Measurements from ENCODE around the gene SELENON. TPM values are rescaled to one million over a fixed set of nuclear protein-coding genes. Genes with fewer than 3 reads are reported as not detected.

SELENON gene
- total RNA-seq, 2 experiments from 2014 or later: 15.0 to 15.6 TPM

DNA sequence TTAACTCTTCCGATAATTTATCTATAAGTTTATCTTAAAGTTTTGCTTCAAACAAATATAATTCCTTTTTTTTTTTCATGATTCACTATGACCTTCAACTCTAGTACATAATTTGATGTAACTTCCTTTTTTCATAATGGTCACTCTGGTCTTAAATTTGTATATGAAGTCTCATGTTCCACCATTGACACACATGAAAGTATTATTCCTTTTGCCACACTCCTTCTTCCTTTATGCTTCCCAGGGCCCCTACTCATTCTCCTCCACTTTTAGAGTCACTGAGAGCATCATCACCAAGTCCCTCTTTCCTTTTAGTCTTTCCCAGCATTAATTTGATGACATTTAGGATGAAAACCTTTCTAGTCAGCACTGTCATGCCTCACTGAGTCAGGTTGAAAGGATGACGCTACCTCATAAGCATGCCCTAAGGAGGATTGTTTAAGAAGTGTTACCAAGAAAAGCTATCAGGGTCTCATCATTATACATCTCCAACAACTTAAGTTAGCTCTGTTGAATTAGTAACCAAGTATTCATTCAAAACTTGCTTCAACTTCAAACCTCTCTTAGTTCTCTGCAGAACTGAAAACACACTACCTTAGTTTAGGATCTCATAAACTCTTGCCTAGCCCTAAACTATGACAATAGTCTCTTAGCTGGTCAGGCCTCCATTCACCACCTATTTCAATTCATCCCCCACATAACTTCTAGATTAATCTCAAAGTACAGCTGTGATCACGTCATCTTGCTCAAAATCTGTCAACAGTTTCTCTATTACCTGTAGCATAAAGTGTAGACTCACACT is 44.7 kb downstream of the SELENON start:
- H3K4me3 Mint-ChIP-seq: no peak overlapping the region
- H3K27me3 Mint-ChIP-seq: no peaks in the 10 kb centered on the region
- DNase-seq: no peak
- H3K27ac Mint-ChIP-seq: no peak overlapping the region
- peaks cover 1% of the 10 kb centered on the region for H3K4me1 Mint-ChIP-seq
- H3K9me3 Mint-ChIP-seq: peaks cover 3% of the 10 kb centered on the region
- H3K36me3 Mint-ChIP-seq: peaks cover 15% of the 10 kb centered on the region

DNA sequence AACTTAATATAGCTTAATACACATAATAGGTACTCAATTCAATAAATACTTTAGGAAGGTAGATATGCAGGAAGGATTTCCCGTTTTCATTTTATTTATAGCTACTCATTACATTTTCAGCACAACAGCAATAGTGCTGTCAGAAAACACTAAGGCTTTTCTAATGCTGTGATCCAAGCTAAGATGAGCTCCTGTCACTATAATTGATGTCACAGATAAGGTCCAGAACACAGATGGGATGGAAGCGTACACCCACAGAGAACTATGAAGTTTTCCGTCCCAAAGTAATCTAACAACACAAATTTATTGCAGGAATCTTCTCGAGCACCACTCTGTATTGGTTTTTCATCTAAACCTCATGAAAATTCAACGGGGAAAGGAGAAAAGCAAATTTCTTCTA is 45.7 kb downstream of the SELENON start:
- Mint-ChIP-seq H3K9me3 (no peaks in the 10 kb centered on the region), H3K27me3 (no peaks in the 10 kb centered on the region), H3K27ac (no peak overlapping the region), H3K4me1 (peaks cover 1% of the 10 kb centered on the region), H3K36me3 (peaks cover 9% of the 10 kb centered on the region), H3K4me3 (no peak overlapping the region)
- no peak for DNase-seq

DNA sequence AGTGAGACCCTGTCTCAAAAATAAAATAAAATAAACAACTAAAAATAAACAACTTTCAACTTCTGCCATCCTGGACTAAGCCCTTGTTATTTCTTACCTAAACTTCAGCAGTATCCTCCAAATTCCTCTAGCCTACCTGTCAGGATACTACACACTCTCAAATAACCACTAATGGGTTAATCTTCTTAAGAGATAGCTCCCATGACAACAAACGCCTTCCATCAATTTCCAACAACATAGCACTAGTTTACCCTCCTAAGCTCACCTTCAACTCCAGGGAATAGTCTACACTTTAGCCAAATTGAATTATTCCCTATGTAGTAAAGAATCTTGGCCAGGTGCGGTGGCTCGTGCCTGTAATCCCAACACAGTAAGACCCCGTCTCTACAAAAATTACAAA is 47.9 kb downstream of the SELENON start:
- no peaks in the 10 kb centered on the region for H3K9me3 Mint-ChIP-seq
- peaks cover 1% of the 10 kb centered on the region for H3K4me1 Mint-ChIP-seq
- H3K4me3 Mint-ChIP-seq: no peak overlapping the region
- H3K36me3 Mint-ChIP-seq: peaks cover 9% of the 10 kb centered on the region
- no peak overlapping the region for H3K27ac Mint-ChIP-seq
- DNase-seq: no peak
- H3K27me3 Mint-ChIP-seq: no peaks in the 10 kb centered on the region

DNA sequence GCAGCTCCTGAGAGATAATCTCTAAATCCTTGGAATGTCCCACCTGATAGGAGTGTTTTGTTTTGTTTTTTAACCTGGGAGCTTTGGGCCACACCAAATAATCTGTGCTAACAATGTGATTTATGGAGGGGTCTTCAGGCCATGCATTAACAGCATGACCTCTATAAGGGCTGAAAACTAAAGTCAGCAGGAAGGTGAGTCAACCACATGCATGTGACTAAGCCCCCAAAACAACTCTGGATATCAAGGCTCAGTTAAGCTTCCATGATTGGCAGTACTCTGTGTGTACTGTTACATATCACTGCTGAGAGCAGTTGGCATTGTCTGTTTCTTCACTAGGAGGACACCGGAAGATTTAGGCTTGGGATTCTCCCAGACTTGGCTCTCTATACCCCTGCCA is 48.5 kb downstream of the SELENON start:
- no peak overlapping the region for H3K4me3 Mint-ChIP-seq
- peaks cover 11% of the 10 kb centered on the region for H3K36me3 Mint-ChIP-seq
- H3K27me3 Mint-ChIP-seq: no peaks in the 10 kb centered on the region
- no peaks in the 10 kb centered on the region for H3K9me3 Mint-ChIP-seq
- H3K27ac Mint-ChIP-seq: no peak overlapping the region
- DNase-seq: no peak
- H3K4me1 Mint-ChIP-seq: peaks cover under 1% of the 10 kb centered on the region

DNA sequence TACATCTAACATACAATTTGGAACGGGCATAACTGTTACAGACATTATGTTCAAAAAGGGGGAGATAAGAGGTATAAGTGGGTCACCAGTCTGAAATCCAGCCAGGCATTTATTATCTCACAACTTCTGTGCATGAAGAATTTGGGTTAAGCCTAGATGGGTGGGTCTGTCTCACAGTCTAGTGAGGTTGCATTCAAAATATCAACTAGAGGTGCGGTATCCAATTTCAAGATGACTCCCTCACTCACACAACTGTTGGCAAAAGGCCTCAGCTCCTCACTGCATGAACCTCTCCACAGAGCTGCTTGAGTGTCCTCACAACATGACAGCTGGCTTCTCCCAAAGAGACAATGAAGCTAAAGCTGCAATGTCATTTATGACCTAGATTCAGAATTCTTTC is 54.6 kb downstream of the SELENON start:
- Mint-ChIP-seq H3K27me3 (no peaks in the 10 kb centered on the region), H3K4me3 (no peak overlapping the region), H3K4me1 (peaks cover 12% of the 10 kb centered on the region), H3K27ac (no peak overlapping the region), H3K36me3 (peaks cover 12% of the 10 kb centered on the region), H3K9me3 (no peaks in the 10 kb centered on the region)
- DNase-seq: no peak

DNA sequence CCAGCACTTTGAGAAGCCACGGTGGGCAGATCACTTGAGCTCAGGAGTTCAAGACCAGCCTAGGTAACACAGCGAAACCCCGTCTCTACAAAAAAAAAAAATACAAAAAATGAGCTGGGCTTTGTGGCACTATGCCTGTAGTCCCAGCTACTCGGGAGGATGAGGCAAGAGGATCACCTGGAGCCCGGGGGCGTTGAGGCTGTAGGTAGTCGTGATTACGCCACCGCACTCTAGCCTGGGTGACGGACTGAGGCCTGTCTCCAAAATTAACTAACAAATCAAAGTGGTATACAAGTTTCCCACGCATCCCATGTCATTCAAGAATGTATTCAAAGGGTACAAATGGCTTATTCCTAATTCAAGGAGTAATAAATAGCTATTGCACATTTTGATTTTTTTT is 56.9 kb downstream of the SELENON start:
- H3K4me3 Mint-ChIP-seq: no peak overlapping the region
- H3K36me3 Mint-ChIP-seq: peaks cover 17% of the 10 kb centered on the region
- no peaks in the 10 kb centered on the region for H3K9me3 Mint-ChIP-seq
- H3K27me3 Mint-ChIP-seq: no peaks in the 10 kb centered on the region
- no peak overlapping the region for H3K27ac Mint-ChIP-seq
- peaks cover 23% of the 10 kb centered on the region for H3K4me1 Mint-ChIP-seq
- DNase-seq: no peak

DNA sequence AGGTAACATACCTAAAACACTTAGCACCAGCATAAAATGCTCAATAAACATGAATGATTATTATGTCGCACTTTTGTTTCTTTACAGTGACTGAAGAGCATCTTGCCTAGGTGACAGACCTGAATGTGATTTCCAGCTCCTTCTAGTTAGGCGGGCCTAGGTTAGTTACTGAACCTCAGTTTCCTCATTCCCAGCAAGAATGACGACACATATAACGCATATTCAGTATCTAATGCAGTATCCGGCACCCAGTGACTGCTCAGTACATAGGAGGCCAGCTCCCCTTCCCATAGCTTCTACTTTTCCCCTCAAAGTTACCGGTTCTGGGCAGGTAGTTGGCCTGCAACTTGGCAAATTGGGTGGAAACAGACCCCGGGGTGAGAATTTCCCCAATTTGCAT is 58.5 kb downstream of the SELENON start:
- no peaks in the 10 kb centered on the region for H3K9me3 Mint-ChIP-seq
- H3K4me1 Mint-ChIP-seq: peaks cover 23% of the 10 kb centered on the region
- no peak for DNase-seq
- H3K27ac Mint-ChIP-seq: peak overlapping the region; percentile 91
- H3K36me3 Mint-ChIP-seq: peaks cover 22% of the 10 kb centered on the region
- no peaks in the 10 kb centered on the region for H3K27me3 Mint-ChIP-seq
- peak overlapping the region; percentile 90 for H3K4me3 Mint-ChIP-seq

DNA sequence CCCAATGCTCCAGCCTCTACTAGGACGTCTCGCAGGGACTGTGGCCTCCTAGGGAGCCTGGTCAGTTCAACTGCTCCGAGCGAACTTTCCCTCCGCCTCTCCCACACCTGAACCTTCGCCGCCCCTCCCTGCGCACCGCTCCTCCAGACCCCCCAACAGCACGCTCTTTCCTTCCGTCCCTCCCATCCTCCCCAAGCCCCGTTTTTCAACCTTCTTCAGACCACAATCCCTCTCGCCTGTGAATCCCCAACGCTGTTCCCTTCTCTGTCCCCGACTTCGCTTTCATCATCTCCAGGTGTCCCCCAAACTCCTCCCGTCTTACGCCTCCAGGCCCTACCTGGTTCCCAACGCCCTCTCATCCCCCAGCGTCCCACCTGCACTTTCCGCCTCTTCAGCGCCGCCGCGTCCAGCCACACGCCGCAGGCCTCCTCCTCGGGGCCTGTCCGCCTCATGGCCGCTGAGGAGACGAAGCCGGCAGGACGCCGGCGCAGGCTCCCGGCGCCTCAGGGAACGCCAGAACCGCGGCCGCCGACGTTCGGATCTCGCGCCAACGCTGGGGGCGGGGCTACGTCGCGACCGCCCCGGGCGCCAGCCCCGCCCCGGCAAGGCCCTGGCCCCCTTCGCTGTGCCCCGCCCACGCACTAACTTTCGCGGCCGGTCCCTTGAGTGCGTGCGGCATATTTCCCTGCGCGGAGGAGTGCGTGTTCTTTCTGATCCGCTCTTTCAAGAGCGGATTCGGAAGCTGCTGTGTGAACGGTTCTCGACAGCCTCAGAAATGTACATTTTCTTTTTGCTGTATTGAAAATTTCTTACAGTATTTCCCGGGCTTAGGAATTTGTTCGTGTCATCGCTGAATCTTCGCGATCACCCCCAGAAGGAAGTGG is 59.2 kb downstream of the SELENON start, which contains the start of gene AUNIP:
AUNIP (minus strand) TSS at position 552 of the 884 bp plus-strand sequence; CDS start at position 452, 100 bp downstream.
- peak; percentile 96 for DNase-seq
- H3K9me3 Mint-ChIP-seq: no peaks in the 10 kb centered on the region
- H3K27me3 Mint-ChIP-seq: no peaks in the 10 kb centered on the region
- H3K36me3 Mint-ChIP-seq: peaks cover 22% of the 10 kb centered on the region
- peak within 1 kb of the TSS; percentile 90 for H3K4me3 Mint-ChIP-seq
- peak within 1 kb of the TSS; percentile 94 for H3K27ac Mint-ChIP-seq
- peaks cover 23% of the 10 kb centered on the region for H3K4me1 Mint-ChIP-seq

DNA sequence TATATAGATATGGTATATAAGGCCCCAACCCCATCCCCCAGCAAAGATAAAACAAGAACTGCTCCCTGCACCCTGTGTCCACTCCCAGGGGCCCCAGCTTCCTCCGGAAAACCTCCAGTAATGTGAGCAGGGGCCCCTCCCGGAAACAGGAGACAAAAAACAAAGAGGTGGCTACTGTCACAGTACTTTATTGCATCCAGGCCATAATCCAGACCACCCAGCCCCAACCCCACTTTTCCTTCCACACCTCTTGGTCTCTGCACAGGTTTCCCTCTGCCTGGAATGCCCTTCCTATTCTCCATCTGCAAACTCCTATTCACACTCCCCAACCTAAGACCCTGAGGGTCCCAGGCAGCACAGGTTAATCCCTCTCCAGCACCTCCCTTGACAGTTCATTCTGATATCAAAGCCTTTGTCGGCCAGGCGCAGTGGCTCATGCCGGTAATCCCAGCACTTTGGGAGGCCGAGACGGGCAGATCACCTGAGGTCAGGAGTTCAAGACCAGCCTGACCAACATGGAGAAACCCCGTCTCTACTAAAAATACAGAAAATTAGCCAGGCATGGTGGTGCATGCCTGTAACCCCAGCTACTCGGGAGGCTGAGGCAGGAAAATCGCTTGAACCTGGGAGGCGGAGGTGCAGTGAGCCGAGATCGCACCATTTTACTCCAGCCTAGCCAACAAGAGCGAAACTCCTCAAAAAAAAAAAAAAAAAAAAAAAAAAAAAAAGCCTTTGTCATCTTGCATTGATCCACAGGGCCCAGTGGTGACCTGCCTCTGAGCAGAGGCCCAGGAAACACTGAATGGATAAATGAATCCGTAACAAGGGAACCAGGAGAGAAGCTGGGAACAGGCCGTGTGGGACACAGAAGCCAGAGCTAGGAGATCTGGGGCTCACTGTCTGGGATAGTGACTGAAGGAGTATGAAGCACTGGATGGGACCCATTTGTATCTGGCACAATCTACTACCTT is 61.6 kb downstream of the SELENON start:
- H3K27ac Mint-ChIP-seq: peak overlapping the region; percentile 46
- peak overlapping the region; percentile 47 for H3K4me3 Mint-ChIP-seq
- H3K9me3 Mint-ChIP-seq: no peaks in the 10 kb centered on the region
- peaks cover 24% of the 10 kb centered on the region for H3K4me1 Mint-ChIP-seq
- no peaks in the 10 kb centered on the region for H3K27me3 Mint-ChIP-seq
- H3K36me3 Mint-ChIP-seq: peaks cover 21% of the 10 kb centered on the region
- no peak for DNase-seq

DNA sequence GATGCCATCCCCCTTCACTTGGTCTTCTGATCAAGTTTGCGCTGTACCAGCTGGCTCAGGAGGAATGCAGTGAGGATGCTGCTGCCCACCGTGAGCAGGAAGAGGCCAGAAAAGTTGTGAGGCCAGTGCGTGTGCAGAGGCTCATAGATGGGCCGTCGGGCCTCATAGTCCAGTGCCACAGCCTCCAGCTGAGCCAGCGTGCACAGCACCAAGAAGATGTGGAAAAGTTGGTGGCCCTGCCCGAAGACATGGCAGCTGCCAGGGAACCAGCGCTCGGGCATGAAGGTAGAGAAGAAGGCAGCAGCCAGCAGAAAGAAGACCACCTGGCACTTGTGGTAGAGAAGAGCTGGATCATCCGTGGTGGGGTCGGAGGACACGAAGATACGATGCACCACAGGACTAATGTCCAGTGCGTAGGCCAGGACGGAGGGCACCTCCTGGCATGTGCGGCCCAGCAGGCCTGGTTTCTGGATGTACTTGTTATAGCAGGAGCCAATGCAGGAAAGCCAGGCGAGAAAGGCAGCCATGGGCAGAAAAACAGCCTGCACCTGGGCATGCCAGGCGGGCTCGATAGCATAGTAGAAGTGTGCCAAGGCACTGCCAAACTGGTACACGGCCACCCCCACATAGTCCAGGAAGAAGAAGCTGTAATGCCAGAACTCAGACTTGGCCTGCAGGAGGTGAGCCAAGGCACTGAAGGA is 62.9 kb downstream of the SELENON start:
- no peak overlapping the region for H3K4me3 Mint-ChIP-seq

DNA sequence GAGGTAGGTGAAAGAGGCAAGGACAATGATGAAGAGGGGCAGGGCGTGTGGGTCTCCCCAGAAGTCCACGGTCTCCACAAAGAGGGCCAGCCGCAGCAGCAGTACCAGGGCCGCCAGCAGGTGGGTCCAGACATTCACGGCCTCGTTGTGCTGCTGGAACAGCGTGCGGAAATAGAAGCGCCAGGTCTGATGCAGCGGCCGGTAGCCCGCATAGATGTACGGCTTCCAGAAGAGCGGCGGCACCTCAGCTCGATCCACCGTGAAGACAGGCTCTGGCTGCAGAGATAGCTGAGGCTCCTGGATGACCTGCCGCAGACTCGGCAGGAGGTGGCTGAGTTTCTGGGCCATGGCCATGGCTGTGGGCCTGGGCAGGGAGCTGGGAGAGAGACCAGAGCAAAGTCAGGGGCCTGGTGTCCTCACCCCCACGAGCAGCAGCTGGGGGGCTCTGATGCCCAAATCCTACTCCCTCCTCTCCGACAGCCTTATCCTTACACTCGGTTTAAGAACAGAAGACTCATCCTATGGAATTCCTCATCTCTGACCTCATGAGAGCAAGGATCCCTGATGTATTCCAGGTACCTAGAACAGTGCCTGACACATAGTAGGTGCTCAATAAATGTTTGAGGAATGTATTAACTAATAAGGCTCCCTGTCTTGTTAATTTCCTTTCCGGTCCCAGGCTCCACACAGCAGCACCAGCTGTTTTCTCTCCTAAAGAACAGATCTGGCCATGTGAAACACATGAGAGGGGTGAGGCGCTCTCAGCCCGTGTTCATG is 63.7 kb downstream of the SELENON start:
- Mint-ChIP-seq H3K4me1 (peaks cover 16% of the 10 kb centered on the region), H3K9me3 (no peaks in the 10 kb centered on the region), H3K36me3 (peaks cover 19% of the 10 kb centered on the region), H3K27me3 (no peaks in the 10 kb centered on the region), H3K27ac (no peak overlapping the region), H3K4me3 (no peak overlapping the region)
- no peak for DNase-seq

More for the DNA sequence above, 62.9 kb downstream of the SELENON start:
- Mint-ChIP-seq H3K4me1 (peaks cover 22% of the 10 kb centered on the region), H3K27me3 (no peaks in the 10 kb centered on the region), H3K9me3 (no peaks in the 10 kb centered on the region), H3K27ac (no peak overlapping the region), H3K36me3 (peaks cover 19% of the 10 kb centered on the region)
- DNase-seq: no peak

DNA sequence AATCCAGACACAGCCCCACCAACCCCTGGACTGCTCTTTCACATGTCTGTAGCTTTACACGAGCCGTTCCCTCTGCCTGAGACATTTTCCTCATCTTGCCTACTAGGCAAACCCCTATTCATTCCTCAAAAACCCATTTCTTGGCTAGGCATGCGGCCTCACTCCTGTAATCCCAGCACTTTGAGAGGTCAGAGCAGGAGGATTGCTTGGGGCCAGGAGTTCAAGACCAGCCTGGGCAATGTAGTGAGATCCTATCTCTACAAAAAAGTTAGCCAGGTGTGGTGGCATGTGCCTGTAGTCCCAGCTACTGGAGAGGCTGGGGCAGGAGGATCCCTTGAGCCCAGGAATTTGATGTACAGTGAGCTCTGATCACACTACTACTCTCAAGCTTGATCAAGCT is 64.4 kb downstream of the SELENON start:
- H3K36me3 Mint-ChIP-seq: peaks cover 19% of the 10 kb centered on the region
- no peaks in the 10 kb centered on the region for H3K9me3 Mint-ChIP-seq
- H3K4me3 Mint-ChIP-seq: no peak overlapping the region
- H3K27ac Mint-ChIP-seq: no peak overlapping the region
- peaks cover 15% of the 10 kb centered on the region for H3K4me1 Mint-ChIP-seq
- DNase-seq: no peak
- H3K27me3 Mint-ChIP-seq: no peaks in the 10 kb centered on the region

DNA sequence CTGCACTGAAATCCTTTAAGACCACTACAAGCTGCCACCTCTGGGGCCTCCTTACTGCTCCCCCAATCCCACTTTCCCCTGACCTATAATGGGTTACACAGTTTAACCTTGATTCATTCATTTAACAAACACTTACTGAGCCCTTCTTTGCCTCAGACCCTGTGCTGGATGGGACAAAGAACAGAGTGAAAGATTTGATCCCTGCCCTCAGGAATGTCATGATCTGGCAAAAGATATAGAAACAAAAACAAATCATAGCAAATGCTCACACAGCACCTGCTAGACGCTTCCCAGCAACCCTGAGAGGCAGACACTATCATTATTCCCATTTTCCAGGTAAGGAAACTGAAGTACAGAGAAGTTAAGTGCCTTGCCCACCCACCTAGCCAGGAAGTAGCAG is 66.3 kb downstream of the SELENON start:
- no peak overlapping the region for H3K4me3 Mint-ChIP-seq
- H3K36me3 Mint-ChIP-seq: peaks cover 13% of the 10 kb centered on the region
- no peak for DNase-seq
- no peaks in the 10 kb centered on the region for H3K9me3 Mint-ChIP-seq
- H3K4me1 Mint-ChIP-seq: peaks cover 6% of the 10 kb centered on the region
- H3K27me3 Mint-ChIP-seq: no peaks in the 10 kb centered on the region
- H3K27ac Mint-ChIP-seq: no peak overlapping the region
